ENCODE results near the gene UQCC5.

UQCC5 gene

DNA sequence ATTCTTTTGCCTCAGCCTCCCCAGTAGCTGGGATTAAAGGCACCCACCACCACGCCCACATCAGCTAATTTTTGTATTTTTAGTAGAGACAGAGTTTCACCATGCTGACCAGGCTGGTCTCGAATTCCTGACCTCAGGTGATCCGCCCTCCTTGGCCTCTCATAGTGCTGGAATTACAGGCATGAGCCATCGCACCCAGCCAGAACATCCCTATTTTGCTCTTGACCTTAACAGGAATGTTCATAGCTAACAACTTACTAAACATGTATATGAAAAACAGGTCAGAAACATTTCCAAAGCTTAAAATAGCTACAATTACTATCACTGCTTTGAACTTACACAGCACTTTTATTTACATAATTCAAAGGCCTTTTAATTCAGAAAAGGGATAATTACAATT is 33.7 kb downstream of the UQCC5 start:
- DNase-seq (ENCODE audit: low spot score): no peak

DNA sequence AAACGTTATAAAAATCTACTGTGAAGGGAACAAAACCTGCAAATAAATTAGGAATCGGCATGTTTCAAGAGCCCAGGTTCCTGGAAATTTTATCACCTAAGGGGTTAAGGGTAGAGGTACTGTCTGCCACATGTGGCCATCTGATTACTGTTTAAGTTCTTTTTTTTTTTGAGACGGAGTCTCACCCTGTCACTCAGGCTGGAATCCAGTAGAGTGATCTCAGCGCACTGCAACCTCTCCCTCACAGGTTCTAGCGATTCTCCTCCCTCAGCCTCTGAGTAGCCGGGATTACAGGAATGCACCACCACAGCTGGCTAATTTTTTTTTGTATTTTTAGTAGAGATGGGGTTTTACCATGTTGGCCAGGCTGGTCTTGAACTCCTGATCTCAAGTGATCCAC is 35.8 kb downstream of the UQCC5 start:
- no peak for DNase-seq (ENCODE audit: low spot score)

DNA sequence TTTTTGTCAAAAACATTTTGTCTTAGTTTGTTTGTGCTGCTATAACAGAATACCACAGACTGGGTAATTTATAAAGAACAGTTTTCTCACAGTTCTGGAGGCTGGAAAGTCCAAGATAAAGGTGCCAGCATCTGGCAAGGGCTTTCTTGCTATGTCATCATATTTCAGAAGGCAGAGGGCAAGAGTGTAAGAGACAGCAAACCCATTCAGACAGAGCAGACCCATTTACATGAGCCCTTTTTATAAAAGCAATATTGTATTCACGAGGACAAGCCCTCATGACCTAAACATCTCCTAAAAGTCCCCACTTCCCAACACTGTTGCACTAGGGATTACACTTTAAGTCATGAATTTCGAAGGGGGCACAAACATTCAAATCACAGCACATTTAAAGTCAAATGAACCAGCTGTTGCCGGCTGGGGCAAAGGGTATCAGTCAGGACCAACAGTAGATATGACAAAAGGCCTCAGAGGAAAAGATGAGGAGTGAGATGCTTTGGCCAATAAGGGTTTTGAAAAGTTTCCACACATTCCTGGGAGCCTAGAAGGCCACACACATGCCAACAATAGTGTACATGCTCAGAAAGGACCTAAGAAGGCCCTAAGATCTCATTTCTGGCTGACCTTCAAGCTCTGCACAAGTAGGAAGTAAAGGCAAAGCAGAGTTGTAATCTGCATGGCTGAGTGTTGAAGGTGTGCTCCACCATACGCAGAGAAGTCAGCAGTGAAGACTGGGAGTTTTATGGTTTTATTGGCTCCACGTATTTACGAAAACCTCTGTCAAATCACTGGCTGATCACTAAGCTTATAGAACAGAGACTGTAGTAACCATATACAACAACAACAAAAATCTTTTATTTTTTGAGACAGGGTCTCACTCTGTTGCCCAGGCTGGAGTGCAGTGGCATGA is 37.9 kb downstream of the UQCC5 start:
- no peak for DNase-seq (ENCODE audit: low spot score)

All from hematopoietic multipotent progenitor cell treated with erythropoietin and hydrocortisone succinate and interleukin-3 and kit ligand, for 15 days (in vitro differentiated cells).